MCF 10A (cell line): Measurements from ENCODE around the gene PSMB10. TPM values are rescaled to one million over a fixed set of nuclear protein-coding genes. Genes with fewer than 3 reads are reported as not detected.

Experiments
- BruUV-seq: library from RNA; stranded (reverse); fragments of 400-500 nt; replicated peaks from 2 replicates; lab custom pipeline; 2021; lab: Mats Ljungman, UMichigan
- CTCF ChIA-PET: fragments of 300-600 bp; sonication (Branson Sonifier 250); formaldehyde crosslinking; extraction: SDS; loops from one replicate; lab custom pipeline; 2021; ENCODE audit warnings: antibody characterized with exemption, inconsistent platforms; lab: Yijun Ruan, JAX
- POLR2A ChIA-PET: fragments of 300-600, 350-650 bp; sonication (Branson Sonifier 250); formaldehyde crosslinking; extraction: SDS; loops from one replicate; lab custom pipeline; 2020; ENCODE audit warnings: antibody characterized with exemption, inconsistent platforms; lab: Yijun Ruan, JAX
- DNase-seq: peaks from one replicate; pipeline ENCODE4 v3.0.0-alpha.2; 2018; ENCODE audit not compliant: unreplicated experiment
- H3K27ac Mint-ChIP-seq: one replicate; pipeline ENCODE4 v1.8.0; 2022; ENCODE audit warnings: mild to moderate bottlenecking, low read depth, mixed read lengths; ENCODE audit not compliant: unreplicated experiment
- H3K27me3 Mint-ChIP-seq: one replicate; pipeline ENCODE4 v1.8.0; 2022; ENCODE audit warnings: mixed read lengths; ENCODE audit not compliant: insufficient read depth, unreplicated experiment
- H3K36me3 Mint-ChIP-seq: one replicate; pipeline ENCODE4 v1.8.0; 2022; ENCODE audit warnings: mild to moderate bottlenecking, moderate library complexity, mixed read lengths; ENCODE audit not compliant: insufficient read depth, unreplicated experiment
- H3K4me1 Mint-ChIP-seq: one replicate; pipeline ENCODE4 v1.8.0; 2022; ENCODE audit warnings: mixed read lengths; ENCODE audit not compliant: insufficient read depth, unreplicated experiment
- H3K4me3 Mint-ChIP-seq: one replicate; pipeline ENCODE4 v1.8.0; 2022; ENCODE audit warnings: mild to moderate bottlenecking, moderate library complexity, mixed read lengths; ENCODE audit not compliant: unreplicated experiment
- H3K9me3 Mint-ChIP-seq: one replicate; pipeline ENCODE4 v1.8.0; 2022; ENCODE audit warnings: mixed read lengths; ENCODE audit not compliant: unreplicated experiment
- CTCF ChIP-seq: fragments of 200-600 bp; IDR thresholded peaks from one replicate; pipeline ENCODE4 v1.8.0; 2022; ENCODE audit warnings: antibody characterized with exemption, mild to moderate bottlenecking; ENCODE audit not compliant: unreplicated experiment
- intact Hi-C: fragments of 100-400 bp; cut with micrococcal nuclease; formaldehyde crosslinking; loops from 2 replicates; pipeline ENCODE4 v1.14.1; 2022
- total RNA-seq: library from RNA; stranded (reverse); gene quantifications from 2 replicates; pipeline ENCODE4 v1.2.3, GENCODE V29; 2022

PSMB10 gene
- total RNA-seq, 1 experiment from 2014 or later, result 32.7 TPM

GRCh38 chr16:67888331-67888730 lies 48.3 kb downstream of the PSMB10 start:
- Mint-ChIP-seq H3K36me3 (peaks cover 12% of the 10 kb centered on the region), H3K9me3 (no peaks in the 10 kb centered on the region), H3K27ac (no peak overlapping the region), H3K4me1 (peaks cover 20% of the 10 kb centered on the region), H3K4me3 (no peak overlapping the region), H3K27me3 (no peaks in the 10 kb centered on the region)
- BruUV-seq, result no TSS peak
- no peak for DNase-seq
- TF ChIP-seq CTCF, result no peak
- intact Hi-C loops, result no loop called here
- ChIA-PET CTCF (interaction anchor here (0.9 kb wide), 1 partner anchor 9 kb away, joined by 3 read pairs; no protein-coding TSS in a partner anchor), POLR2A (no interaction called here)

- TF ChIP-seq CTCF, result no peak
- ChIA-PET POLR2A (interaction anchor here (0.7 to 3.3 kb wide), 5 partner anchors 13 to 50 kb away, joined by 3 to 18 read pairs (median 9); partner anchors contain the start of genes EDC4 and PSMB10), CTCF (interaction anchor here (0.8 to 6.4 kb wide), 6 partner anchors 16 to 176 kb away, joined by 3 to 67 read pairs (median 4); no protein-coding TSS in a partner anchor)
- no peak overlapping the region for H3K4me3 Mint-ChIP-seq
- DNase-seq, result no peak
- peaks cover 23% of the 10 kb centered on the region for H3K36me3 Mint-ChIP-seq
- H3K4me1 Mint-ChIP-seq, result peaks cover 17% of the 10 kb centered on the region
- no TSS peak for BruUV-seq
- no peaks in the 10 kb centered on the region for H3K9me3 Mint-ChIP-seq
- H3K27me3 Mint-ChIP-seq, result no peaks in the 10 kb centered on the region
- intact Hi-C loops, result no loop called here
- no peak overlapping the region for H3K27ac Mint-ChIP-seq
Measured at GRCh38 chr16:67886387-67886786, 50.3 kb downstream of the PSMB10 start.

GRCh38 chr16:67885976-67886375 lies 50.7 kb downstream of the PSMB10 start:
- no TSS peak for BruUV-seq
- intact Hi-C loops, result no loop called here
- Mint-ChIP-seq H3K4me3 (no peak overlapping the region), H3K4me1 (peaks cover 17% of the 10 kb centered on the region), H3K9me3 (no peaks in the 10 kb centered on the region), H3K36me3 (peaks cover 25% of the 10 kb centered on the region), H3K27me3 (no peaks in the 10 kb centered on the region), H3K27ac (no peak overlapping the region)
- TF ChIP-seq CTCF, result no peak
- CTCF ChIA-PET, result interaction anchor here (0.9 to 6.4 kb wide), 6 partner anchors 16 to 178 kb away, joined by 3 to 67 read pairs (median 4); no protein-coding TSS in a partner anchor
- DNase-seq, result no peak
- POLR2A ChIA-PET, result interaction anchor here (0.7 to 3.3 kb wide), 6 partner anchors 11 to 50 kb away, joined by 3 to 18 read pairs (median 6); partner anchors contain the start of genes EDC4 and PSMB10

- intact Hi-C loops, result no loop called here
- DNase-seq, result no peak
- peaks cover 30% of the 10 kb centered on the region for H3K36me3 Mint-ChIP-seq
- POLR2A ChIA-PET, result interaction anchor here (1.5 to 3.5 kb wide), 6 partner anchors 7 to 51 kb away, joined by 4 to 18 read pairs (median 12); partner anchors contain the start of genes EDC4, PSKH1 and PSMB10
- TF ChIP-seq CTCF, result no peak
- BruUV-seq, result no TSS peak
- no peak overlapping the region for H3K4me3 Mint-ChIP-seq
- CTCF ChIA-PET, result interaction anchor here (0.6 to 6.4 kb wide), 7 partner anchors 15 to 179 kb away, joined by 3 to 67 read pairs (median 3); no protein-coding TSS in a partner anchor
- no peak overlapping the region for H3K27ac Mint-ChIP-seq
- no peaks in the 10 kb centered on the region for H3K27me3 Mint-ChIP-seq
- H3K4me1 Mint-ChIP-seq, result peaks cover 17% of the 10 kb centered on the region
- H3K9me3 Mint-ChIP-seq, result no peaks in the 10 kb centered on the region
Measured at GRCh38 chr16:67885545-67885944, 51.1 kb downstream of the PSMB10 start.
